Effector memory CD4-positive, alpha-beta T cell (primary cell): Measurements from ENCODE around the gene PRPF31.

ENCODE experiments used
- DNase-seq, 3 donors: peaks; one replicate each; pipeline ENCODE4 v3.0.0-alpha.2; 2020
- H3K27ac ChIP-seq: 2 replicates; pipeline ENCODE4 v1.7.0; 2013; ENCODE audit warnings: mild to moderate bottlenecking, low read length, moderate library complexity; ENCODE audit not compliant: insufficient read depth, poor library complexity, severe bottlenecking
- H3K27me3 ChIP-seq: replicated peaks from 2 replicates; pipeline ENCODE4 v1.7.0; 2013; ENCODE audit warnings: mild to moderate bottlenecking, low read length; ENCODE audit not compliant: insufficient read depth, control insufficient read depth, poor library complexity, severe bottlenecking
- H3K36me3 ChIP-seq: 2 replicates; pipeline ENCODE4 v1.7.0; 2013; ENCODE audit warnings: mild to moderate bottlenecking, low read length, moderate library complexity; ENCODE audit not compliant: control insufficient read depth, insufficient read depth
- H3K4me1 ChIP-seq: 2 replicates; pipeline ENCODE4 v1.7.0; 2013; ENCODE audit warnings: low read length, mild to moderate bottlenecking; ENCODE audit not compliant: control insufficient read depth, insufficient read depth, poor library complexity, severe bottlenecking
- H3K4me3 ChIP-seq: 2 replicates; pipeline ENCODE4 v1.7.0; 2013; ENCODE audit warnings: low read length, low read depth, mild to moderate bottlenecking; ENCODE audit not compliant: insufficient read depth, poor library complexity, severe bottlenecking
- H3K9me3 ChIP-seq: 2 replicates; pipeline ENCODE4 v1.7.0; 2013; ENCODE audit warnings: mild to moderate bottlenecking, low read length, moderate library complexity; ENCODE audit not compliant: control insufficient read depth

The PRPF31 gene

DNA sequence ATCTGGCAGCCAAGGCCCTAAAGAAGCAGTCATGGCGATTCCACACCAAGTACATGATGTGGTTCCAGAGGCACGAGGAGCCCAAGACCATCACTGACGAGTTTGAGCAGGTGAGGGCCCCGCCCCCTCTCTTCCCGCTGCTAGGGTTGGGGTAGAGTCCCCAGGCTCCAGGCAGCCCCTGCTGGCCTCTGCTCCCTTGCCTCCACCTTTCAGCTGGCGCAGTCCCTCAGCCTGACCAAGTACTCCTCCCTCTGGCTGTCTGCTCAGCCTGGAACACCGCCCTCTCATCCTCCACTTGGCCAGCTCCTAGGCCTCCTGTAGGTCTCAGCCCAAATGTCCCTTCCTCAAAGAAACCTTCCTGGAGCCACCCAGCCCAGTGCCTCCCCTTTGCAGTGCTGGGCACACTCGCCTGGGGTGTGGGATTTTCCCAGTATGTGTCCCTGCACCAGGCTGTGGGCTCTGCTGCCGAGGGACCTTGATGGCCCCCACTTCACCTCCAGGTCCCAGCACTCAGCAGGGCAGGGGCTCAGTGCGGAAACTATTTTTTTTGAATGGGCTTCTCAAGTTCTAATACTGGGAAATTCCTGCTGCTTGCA is 38.3 kb downstream of the PRPF31 start:
- no peak overlapping the region for H3K27ac ChIP-seq
- H3K4me3 ChIP-seq, result no peak overlapping the region
- no peaks in the 10 kb centered on the region for H3K9me3 ChIP-seq
- H3K4me1 ChIP-seq, result peaks cover 29% of the 10 kb centered on the region
- H3K27me3 ChIP-seq, result no peaks in the 10 kb centered on the region
- DNase-seq, result no peak
- peaks cover 91% of the 10 kb centered on the region for H3K36me3 ChIP-seq

DNA sequence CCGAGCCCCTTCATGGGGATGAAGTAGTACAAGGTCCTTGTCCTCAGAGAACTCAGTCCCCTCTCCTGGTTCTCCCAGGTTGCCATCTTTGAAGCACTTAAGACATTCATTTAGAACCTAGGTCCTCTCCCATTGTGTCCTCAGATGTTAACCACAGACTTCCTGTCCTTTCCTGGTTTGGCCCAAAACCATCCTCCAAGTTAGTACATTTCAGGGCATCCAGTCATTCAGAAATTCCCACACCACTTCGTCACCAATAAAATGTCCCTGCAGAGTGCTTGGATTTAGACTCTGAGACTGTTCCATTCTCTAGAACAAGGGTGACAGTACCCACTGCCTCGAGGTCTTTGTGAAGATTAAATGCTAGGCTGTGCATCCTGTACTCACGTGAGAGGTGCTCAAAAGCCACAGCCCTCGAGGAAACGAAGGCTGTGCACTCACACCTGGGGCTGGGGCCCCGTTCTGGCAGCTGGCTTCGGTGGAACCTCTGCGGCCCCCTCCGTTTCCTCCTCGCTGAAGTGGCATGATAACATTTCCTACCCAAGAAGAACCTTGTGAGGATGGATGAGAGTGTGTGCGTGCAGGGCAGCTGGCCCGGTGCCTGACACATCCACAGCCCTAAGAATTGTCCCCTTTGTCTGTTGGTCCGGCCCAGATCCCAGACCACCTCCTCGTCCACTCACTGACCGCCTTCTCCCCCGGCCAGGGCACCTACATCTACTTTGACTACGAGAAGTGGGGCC is 39.2 kb downstream of the PRPF31 start:
- DNase-seq, result peak in 1 of 3 donors; percentile 23
- Histone ChIP-seq H3K9me3 (no peaks in the 10 kb centered on the region), H3K36me3 (peaks cover 82% of the 10 kb centered on the region), H3K4me1 (peaks cover 32% of the 10 kb centered on the region), H3K27me3 (no peaks in the 10 kb centered on the region), H3K4me3 (no peak overlapping the region), H3K27ac (no peak overlapping the region)

GRCh38 chr19:54155694-54156093 is 40.1 kb downstream of the PRPF31 start:
- no peak overlapping the region for H3K4me3 ChIP-seq
- no peak for DNase-seq
- peaks cover 72% of the 10 kb centered on the region for H3K36me3 ChIP-seq
- H3K4me1 ChIP-seq, result peaks cover 38% of the 10 kb centered on the region
- peak overlapping the region; percentile 23 for H3K27ac ChIP-seq
- no peaks in the 10 kb centered on the region for H3K9me3 ChIP-seq
- no peaks in the 10 kb centered on the region for H3K27me3 ChIP-seq

DNA sequence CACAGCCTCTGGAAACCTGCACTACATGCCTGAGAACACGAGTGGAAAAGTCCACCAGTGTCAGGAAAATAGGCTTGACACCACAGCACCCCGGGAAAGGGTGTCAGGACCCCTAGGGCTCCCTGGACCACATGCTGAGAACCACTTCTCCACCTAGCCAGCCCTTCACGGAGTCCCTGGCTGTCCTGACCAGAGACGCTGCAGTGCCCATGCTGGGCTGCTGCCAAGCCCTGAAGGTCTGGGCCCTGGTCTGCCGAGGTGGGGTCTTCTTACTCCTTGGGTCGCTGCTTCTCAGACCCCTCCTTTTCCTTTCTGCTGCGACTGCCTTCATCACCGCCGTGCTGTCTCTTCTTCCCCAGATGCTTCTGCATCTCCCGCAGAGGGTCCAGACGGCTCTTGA is 40.9 kb downstream of the PRPF31 start:
- H3K9me3 ChIP-seq, result no peaks in the 10 kb centered on the region
- H3K4me1 ChIP-seq, result peaks cover 40% of the 10 kb centered on the region

GRCh38 chr19:54156953-54157352 is 41.4 kb downstream of the PRPF31 start:
- Histone ChIP-seq H3K36me3 (peaks cover 64% of the 10 kb centered on the region), H3K9me3 (no peaks in the 10 kb centered on the region), H3K4me1 (peaks cover 40% of the 10 kb centered on the region), H3K4me3 (no peak overlapping the region), H3K27me3 (no peaks in the 10 kb centered on the region), H3K27ac (peak overlapping the region; percentile 34)
- no peak for DNase-seq

More for the DNA sequence above, 40.9 kb downstream of the PRPF31 start:
- Histone ChIP-seq H3K27me3 (no peaks in the 10 kb centered on the region), H3K27ac (no peak overlapping the region), H3K36me3 (peaks cover 66% of the 10 kb centered on the region), H3K4me3 (no peak overlapping the region)
- no peak for DNase-seq

- Histone ChIP-seq H3K4me1 (peaks cover 54% of the 10 kb centered on the region), H3K27ac (peak overlapping the region; percentile 83), H3K27me3 (no peaks in the 10 kb centered on the region), H3K36me3 (peaks cover 45% of the 10 kb centered on the region), H3K9me3 (no peaks in the 10 kb centered on the region), H3K4me3 (peak overlapping the region; percentile 60)
- DNase-seq, result no peak
Measured at GRCh38 chr19:54158812-54159351, 43.3 kb downstream of the PRPF31 start.

GRCh38 chr19:54159352-54160181 is 44.0 kb downstream of the PRPF31 start, which contains the start of gene LENG1:
LENG1 (minus strand) TSS chr19:54159721; CDS start chr19:54159695, 26 bp downstream.
- peak within 1 kb of the TSS; percentile 83 for H3K27ac ChIP-seq
- H3K4me3 ChIP-seq, result peak within 1 kb of the TSS; percentile 60
- peaks cover 57% of the 10 kb centered on the region for H3K4me1 ChIP-seq
- no peaks in the 10 kb centered on the region for H3K9me3 ChIP-seq
- DNase-seq, result peak; percentile 98 to 100 (median 99)
- no peaks in the 10 kb centered on the region for H3K27me3 ChIP-seq
- peaks cover 38% of the 10 kb centered on the region for H3K36me3 ChIP-seq

GRCh38 chr19:54160182-54160811 is 44.7 kb downstream of the PRPF31 start:
- H3K4me3 ChIP-seq, result peak overlapping the region; percentile 55
- H3K27ac ChIP-seq, result peak overlapping the region; percentile 78
- DNase-seq, result no peak
- H3K9me3 ChIP-seq, result no peaks in the 10 kb centered on the region
- peaks cover 30% of the 10 kb centered on the region for H3K36me3 ChIP-seq
- peaks cover 52% of the 10 kb centered on the region for H3K4me1 ChIP-seq
- no peaks in the 10 kb centered on the region for H3K27me3 ChIP-seq

DNA sequence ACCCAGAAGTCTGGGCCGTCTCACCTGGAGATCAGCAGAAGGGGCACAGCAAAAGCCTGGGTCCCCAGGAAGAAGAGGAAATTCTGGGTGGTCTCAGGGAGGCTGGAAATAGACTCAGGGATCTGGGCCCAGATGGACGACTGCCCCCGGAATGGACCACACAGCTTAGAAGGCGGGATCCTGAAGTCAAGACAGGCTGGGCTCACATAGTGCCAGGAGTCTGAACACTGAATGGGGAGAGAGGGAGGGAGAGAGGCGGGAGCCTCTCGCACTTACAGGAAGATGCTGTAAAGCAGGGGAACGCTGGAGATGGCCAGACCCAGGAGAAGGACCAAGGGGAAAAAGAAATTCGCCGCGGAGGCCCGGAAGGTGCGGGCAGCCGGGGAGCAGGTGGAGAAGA is 45.3 kb downstream of the PRPF31 start:
- H3K4me1 ChIP-seq, result peaks cover 47% of the 10 kb centered on the region

More for the DNA sequence above, 45.3 kb downstream of the PRPF31 start:
- Histone ChIP-seq H3K36me3 (peaks cover 25% of the 10 kb centered on the region), H3K4me3 (peak overlapping the region; percentile 55), H3K27ac (peak overlapping the region; percentile 78), H3K9me3 (no peaks in the 10 kb centered on the region), H3K27me3 (no peaks in the 10 kb centered on the region)
- DNase-seq, result no peak
